GM13976 (cell line): ENCODE measurements around the gene TGFBI.

Source experiments
- DNase-seq: peaks from one replicate; pipeline ENCODE4 v3.0.0; 2012; ENCODE audit warnings: low spot score
- CTCF ChIP-seq: IDR thresholded peaks from 2 replicates; pipeline ENCODE4 v1.5.1; 2012; ENCODE audit warnings: borderline replicate concordance, mild to moderate bottlenecking; ENCODE audit not compliant: insufficient read depth; ENCODE audit errors: extremely low read depth, missing control alignments, control extremely low read depth
- in situ Hi-C: fragments of 300-500 bp; cut with MboI; formaldehyde crosslinking; loops from one replicate; pipeline ENCODE4 v1.12.0; 2022; ENCODE audit warnings: low sequenced_read_pairs, mixed read lengths, inconsistent platforms; ENCODE audit not compliant: unreplicated experiment

Gene TGFBI

DNA sequence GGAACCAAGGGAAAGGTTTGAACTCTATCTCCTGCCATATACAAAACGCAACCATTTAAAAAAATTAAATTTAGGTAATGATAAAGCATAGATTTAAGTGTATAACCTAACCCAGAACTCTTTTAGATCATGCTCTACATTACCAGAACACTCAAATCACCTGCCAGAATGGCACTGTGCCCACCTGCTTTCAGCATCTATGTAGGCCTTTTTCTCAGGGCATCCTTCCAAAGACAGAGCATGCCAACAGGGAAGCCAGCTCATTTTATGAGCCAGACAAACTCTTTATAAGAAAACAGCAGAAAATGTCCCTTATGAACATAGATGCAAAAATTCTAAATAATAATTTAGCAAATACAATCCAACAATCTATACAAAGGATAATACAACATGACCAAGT lies 55.9 kb downstream of the TGFBI start:
- in situ Hi-C loops, result no loop called here
- no peak for TF ChIP-seq CTCF
- no peak for DNase-seq

DNA sequence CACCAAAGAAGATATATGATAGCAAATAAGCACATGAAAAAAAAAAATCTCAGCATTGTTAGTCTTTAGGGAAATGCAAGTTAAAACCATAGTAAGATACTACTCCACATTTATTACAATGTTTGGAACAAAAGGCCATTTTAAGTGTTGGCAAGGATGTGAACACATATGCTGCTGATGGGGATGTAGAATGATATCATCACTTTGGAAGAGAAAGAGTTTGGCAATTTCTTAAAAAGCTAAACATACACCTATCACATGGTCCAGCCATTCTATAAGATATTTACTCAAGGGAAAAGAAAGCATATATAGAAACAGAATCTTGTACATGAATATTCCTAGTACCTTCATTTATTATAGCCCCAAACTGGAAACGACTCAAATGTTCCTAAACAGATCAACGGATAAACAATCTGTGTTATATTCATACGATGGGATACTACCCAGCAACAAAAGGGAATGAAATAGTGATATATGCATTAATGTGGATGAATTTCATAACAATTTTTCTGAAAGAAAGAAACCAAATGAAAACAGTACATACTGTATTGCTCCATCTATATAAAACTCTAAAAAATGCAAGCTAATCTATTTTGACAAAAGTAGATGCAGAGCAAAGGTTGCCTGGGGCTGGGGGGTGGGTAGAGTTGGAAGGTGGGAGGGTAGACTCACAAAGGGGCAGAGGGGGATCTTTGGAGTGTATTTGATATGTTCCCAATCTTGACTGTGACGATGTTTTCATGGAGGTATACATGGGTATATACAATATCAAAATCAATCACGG lies 58.2 kb downstream of the TGFBI start:
- no peak for DNase-seq
- no peak for TF ChIP-seq CTCF
- in situ Hi-C loops, result no loop called here

GRCh38 chr5:136087961-136088871 lies 59.4 kb downstream of the TGFBI start:
- TF ChIP-seq CTCF, result no peak
- in situ Hi-C loops, result no loop called here
- DNase-seq, result no peak

GRCh38 chr5:136089791-136090190 lies 61.0 kb downstream of the TGFBI start:
- in situ Hi-C loops, result no loop called here
- TF ChIP-seq CTCF, result no peak
- no peak for DNase-seq

DNA sequence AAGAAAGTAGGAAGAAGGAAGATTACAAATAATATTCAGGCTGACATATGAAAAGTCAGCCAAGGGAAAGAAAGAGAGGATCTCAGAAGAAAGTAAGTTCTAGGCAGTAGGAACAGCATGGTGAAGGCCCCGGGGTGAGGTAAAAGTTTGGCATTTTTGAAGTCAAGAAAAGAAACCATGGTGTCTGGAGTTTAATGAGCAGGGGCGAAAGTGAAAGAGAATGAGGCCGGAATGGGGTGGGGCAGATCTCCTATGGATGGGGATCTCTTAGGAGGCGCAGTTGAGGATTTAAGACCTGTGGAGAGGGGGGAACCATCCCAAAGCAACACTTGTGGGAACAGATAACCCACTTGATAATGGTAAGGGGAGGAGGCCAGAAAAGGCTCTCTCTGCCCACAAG lies 61.5 kb downstream of the TGFBI start:
- TF ChIP-seq CTCF, result no peak
- DNase-seq, result no peak
- in situ Hi-C loops, result no loop called here

DNA sequence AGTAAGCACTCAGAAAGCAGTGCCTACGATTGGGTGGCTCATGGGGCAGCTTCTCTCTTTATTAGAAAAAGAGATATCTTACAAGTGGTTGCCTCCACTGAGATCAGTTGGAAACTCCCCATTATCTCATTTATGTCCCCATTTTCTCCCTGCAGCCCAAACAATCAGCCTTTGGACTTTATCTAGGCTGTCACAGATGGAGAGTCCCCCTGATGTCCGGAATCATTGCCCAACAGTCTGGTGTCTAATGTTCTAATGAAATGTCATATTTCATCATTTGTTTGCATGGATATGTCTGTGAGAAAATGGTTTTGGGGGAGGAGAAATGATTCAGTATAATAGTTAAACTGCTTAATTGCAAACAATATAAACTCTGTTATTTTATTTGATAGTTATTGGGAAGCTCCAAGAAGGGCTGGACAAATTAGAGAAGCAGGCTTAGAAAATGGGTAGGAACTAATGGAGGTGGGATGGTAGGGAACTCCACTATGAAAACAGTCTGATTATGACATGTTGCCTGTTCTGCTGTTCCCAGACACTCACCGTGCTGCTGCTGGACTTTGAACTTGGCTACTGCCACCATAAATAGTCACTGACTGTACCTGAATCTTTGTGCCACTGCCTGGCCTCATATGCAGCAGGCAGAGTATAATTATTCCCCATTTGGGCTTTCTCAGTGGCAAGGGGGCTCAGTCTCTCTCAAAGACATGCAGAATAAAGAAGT lies 65.6 kb downstream of the TGFBI start:
- no peak for TF ChIP-seq CTCF
- DNase-seq, result no peak
- in situ Hi-C loops, result no loop called here
